HG02943 (cell line): ENCODE results near the gene CSGALNACT2.

Experiments used
- ATAC-seq: cut with Tn5 transposase; IDR thresholded peaks from one replicate; pipeline ENCODE4 v1.9.1; 2021; ENCODE audit warnings: mild to moderate bottlenecking, low read depth, moderate library complexity; ENCODE audit not compliant: unreplicated experiment

The CSGALNACT2 gene

GRCh38 chr10:43224321-43224720 is 86.1 kb downstream of the CSGALNACT2 start:
- ATAC-seq: no peak

- ATAC-seq: no peak
Observed at GRCh38 chr10:43225004-43225786, 87.0 kb downstream of the CSGALNACT2 start.

GRCh38 chr10:43225787-43226153 is 87.5 kb downstream of the CSGALNACT2 start:
- no peak for ATAC-seq

GRCh38 chr10:43226441-43226840 is 88.2 kb downstream of the CSGALNACT2 start:
- no peak for ATAC-seq

- ATAC-seq: no peak
Observed at GRCh38 chr10:43226851-43227845, 88.9 kb downstream of the CSGALNACT2 start.

- no peak for ATAC-seq
Observed at GRCh38 chr10:43227911-43228782, 89.9 kb downstream of the CSGALNACT2 start.

GRCh38 chr10:43228783-43229207 is 90.5 kb downstream of the CSGALNACT2 start:
- ATAC-seq: no peak

GRCh38 chr10:43229208-43230061 is 91.2 kb downstream of the CSGALNACT2 start:
- ATAC-seq: no peak

- no peak for ATAC-seq
Observed at GRCh38 chr10:43230101-43230908, 92.1 kb downstream of the CSGALNACT2 start.

GRCh38 chr10:43230909-43231522 is 92.8 kb downstream of the CSGALNACT2 start:
- peak; percentile 19 for ATAC-seq

GRCh38 chr10:43231523-43232078 is 93.4 kb downstream of the CSGALNACT2 start:
- peak; percentile 61 for ATAC-seq

- ATAC-seq: no peak
Observed at GRCh38 chr10:43233601-43234430, 95.6 kb downstream of the CSGALNACT2 start.

GRCh38 chr10:43234471-43235041 is 96.3 kb downstream of the CSGALNACT2 start:
- no peak for ATAC-seq
